GM12878 (cell line): ENCODE measurements around the gene MBTPS2. TPM values are rescaled to one million over a fixed set of nuclear protein-coding genes. Genes with fewer than 3 reads are reported as not detected.

Experiments
- ATAC-seq: fragments of 200-7000 bp; cut with Tn5 transposase; 3 replicates; pipeline ENCODE4 v1.9.1; 2020; ENCODE audit warnings: mild to moderate bottlenecking, moderate library complexity
- BruUV-seq: library from RNA; stranded (reverse); fragments of 400-500 nt; replicated peaks from 2 replicates; lab custom pipeline; 2021; lab: Mats Ljungman, UMichigan
- CTCF ChIA-PET: fragments of 300-600 bp; sonication (Branson Sonifier 250); formaldehyde crosslinking; extraction: SDS; loops from one replicate; lab custom pipeline; 2021; ENCODE audit warnings: inconsistent platforms; lab: Yijun Ruan, JAX
- POLR2A ChIA-PET: fragments of 350-600 bp; formaldehyde crosslinking; extraction: SDS; loops from one replicate; lab custom pipeline; 2021; ENCODE audit warnings: inconsistent platforms; lab: Charles Lee
- RAD21 ChIA-PET: fragments of 300-600 bp; sonication (Branson Sonifier 250); formaldehyde crosslinking; loops from one replicate; lab custom pipeline; 2023; ENCODE audit warnings: antibody characterized with exemption; ENCODE audit not compliant: unreplicated experiment; lab: Charles Lee
- SMC1A ChIA-PET: fragments of 300-600 bp; sonication (Branson Sonifier 250); formaldehyde crosslinking; loops from one replicate; lab custom pipeline; 2023; ENCODE audit not compliant: unreplicated experiment, uncharacterized antibody; lab: Charles Lee
- DNase-seq: peaks from one replicate; pipeline ENCODE4 v3.0.0-alpha.2; 2011; ENCODE audit warnings: low read depth, low spot score
- FAIRE-seq: peaks from 3 replicates; lab custom pipeline; 2011; peaks lifted over from hg19 to GRCh38; lab: Jason Lieb, UNC
- H2AFZ ChIP-seq: 2 replicates; pipeline ENCODE4 v1.6.0; 2011; ENCODE audit warnings: low read depth, low read length, control low read depth; ENCODE audit not compliant: control insufficient read depth
- H3K27ac ChIP-seq: 2 replicates; pipeline ENCODE4 v1.5.1; 2011; ENCODE audit warnings: control low read depth; ENCODE audit not compliant: control insufficient read depth, insufficient read depth
- H3K27me3 ChIP-seq, 2 experiments: replicated peaks in 1 of 2; 2 replicates each; pipeline versions ENCODE4 v1.6.0 to v1.6.1; 2011; ENCODE audit warnings: low read length in 1 of 2; ENCODE audit not compliant: control insufficient read depth in 2 of 2, insufficient read depth in 2 of 2
- H3K36me3 ChIP-seq, 2 experiments: 2 replicates each; pipeline ENCODE4 v1.5.1; 2011; ENCODE audit warnings: low read length in 1 of 2; ENCODE audit not compliant: control insufficient read depth in 2 of 2, insufficient read depth in 2 of 2
- H3K4me1 ChIP-seq: 2 replicates; pipeline ENCODE4 v1.6.1; 2011; ENCODE audit warnings: mild to moderate bottlenecking, low read length, moderate library complexity, mixed read lengths; ENCODE audit not compliant: control insufficient read depth, insufficient read depth
- H3K4me2 ChIP-seq: 2 replicates; pipeline ENCODE4 v1.6.0; 2011; ENCODE audit warnings: control low read depth; ENCODE audit not compliant: control insufficient read depth, insufficient read depth
- H3K4me3 ChIP-seq: fragments of 200-600 bp; sonication (generic); 2 replicates; pipeline ENCODE4 v1.5.1; 2016
- H3K79me2 ChIP-seq: 2 replicates; pipeline ENCODE4 v1.6.0; 2011; ENCODE audit warnings: low read length; ENCODE audit not compliant: control insufficient read depth, insufficient read depth
- H3K9ac ChIP-seq: 2 replicates; pipeline ENCODE4 v1.8.0; 2011; ENCODE audit warnings: low read length, control low read depth, mixed read lengths; ENCODE audit not compliant: control insufficient read depth, insufficient read depth
- H3K9me3 ChIP-seq: replicated peaks from 3 replicates; pipeline ENCODE4 v1.5.1; 2011; ENCODE audit warnings: mild to moderate bottlenecking, low read length; ENCODE audit not compliant: control insufficient read depth, insufficient read depth
- H4K20me1 ChIP-seq: 2 replicates; pipeline ENCODE4 v1.6.0; 2011; ENCODE audit not compliant: control insufficient read depth, insufficient read depth
- BACH1 ChIP-seq: fragments of 450-650 bp; IDR thresholded peaks from 2 replicates; pipeline ENCODE4 v1.6.1; 2017; ENCODE audit warnings: mild to moderate bottlenecking, borderline replicate concordance
- MYB ChIP-seq: fragments of 150-350 bp; IDR thresholded peaks from 2 replicates; pipeline ENCODE4 v1.6.1; 2014; ENCODE audit warnings: mild to moderate bottlenecking, low read depth, low read length, borderline replicate concordance
- PAX5 ChIP-seq: IDR thresholded peaks from 2 replicates; pipeline ENCODE4 v1.6.1; 2011; ENCODE audit warnings: low read depth, low read length, borderline replicate concordance
- STAT3 ChIP-seq: IDR thresholded peaks from 2 replicates; pipeline ENCODE4 v1.6.1; 2011; ENCODE audit warnings: low read depth, low read length, improper control_type of control experiment
- WGBS: methylation state at CpG from one replicate; pipeline ENCODE4 v1.1.6; 2016; ENCODE audit warnings: low lambda C conversion rate; ENCODE audit not compliant: insufficient replicate concordance, insufficient coverage; ENCODE audit errors: missing lambda C conversion rate; 5-methylcytosine and 5-hydroxymethylcytosine counted together
- in situ Hi-C: fragments of 300-500 bp; cut with MboI; formaldehyde crosslinking; loops from 9 replicates; pipeline ENCODE4 v1.14.3; 2018; ENCODE audit warnings: mixed read lengths
- intact Hi-C: fragments of 100-400 bp; cut with micrococcal nuclease; formaldehyde crosslinking; loops from one replicate; pipeline ENCODE4 v1.14.2; 2022; ENCODE audit not compliant: unreplicated experiment
- polyA plus RNA-seq, 11 experiments: library from polyadenylated mRNA; depleted of rRNA in 4 of 11; unstranded in 6 of 11; stranded (reverse) in 5 of 11; fragments of >200 nt; fragmentation: Nextera tagmentation in 4 of 11; fragmentation: Illumina TruSeq in 1 of 11; extraction: Ambion mirVana in 4 of 11; extraction: Trizol in 1 of 11; gene quantifications; 1 replicate in 1 of 11; 2 replicates in 10 of 11; pipeline versions ENCODE4 v1.2.1 to v1.2.3, GENCODE V29; 2011 to 2016; ENCODE audit warnings: inconsistent platforms in 2 of 11, missing spikeins in 2 of 11, low read depth in 1 of 11
- total RNA-seq, 4 experiments: library from RNA; depleted of rRNA in 3 of 4; stranded (reverse); fragments of >200 nt in 3 of 4; fragmentation: Illumina TruSeq in 1 of 4; extraction: Trizol in 1 of 4; gene quantifications; 2 replicates each; pipeline versions ENCODE4 v1.2.1 to v1.2.3, GENCODE V29; 2013 to 2021
- TF ChIP-seq, protein P1 (sequence below): IDR thresholded peaks from 2 replicates; pipeline ENCODE4 v1.6.1; 2011; ENCODE audit warnings: borderline replicate concordance, low read depth, mild to moderate bottlenecking, moderate library complexity, low read length; ENCODE audit not compliant: insufficient read depth, poor library complexity, severe bottlenecking
- TF ChIP-seq, protein P2 (sequence below): fragments of 450-650 bp; IDR thresholded peaks from 2 replicates; pipeline ENCODE4 v1.6.1; 2017; ENCODE audit warnings: mild to moderate bottlenecking, moderate library complexity
- TF ChIP-seq, protein P3 (sequence below): IDR thresholded peaks from 2 replicates; pipeline ENCODE4 v1.6.1; 2011; ENCODE audit warnings: mild to moderate bottlenecking, low read depth, low read length, moderate library complexity; ENCODE audit not compliant: insufficient replicate concordance

Gene MBTPS2
- total and polyA plus RNA-seq, 10 of the 15 experiments (the other 5 are each of a cell fraction or from before 2014, with no cell fraction given): 2.6 to 11.0 (median 8.0) TPM

DNA sequence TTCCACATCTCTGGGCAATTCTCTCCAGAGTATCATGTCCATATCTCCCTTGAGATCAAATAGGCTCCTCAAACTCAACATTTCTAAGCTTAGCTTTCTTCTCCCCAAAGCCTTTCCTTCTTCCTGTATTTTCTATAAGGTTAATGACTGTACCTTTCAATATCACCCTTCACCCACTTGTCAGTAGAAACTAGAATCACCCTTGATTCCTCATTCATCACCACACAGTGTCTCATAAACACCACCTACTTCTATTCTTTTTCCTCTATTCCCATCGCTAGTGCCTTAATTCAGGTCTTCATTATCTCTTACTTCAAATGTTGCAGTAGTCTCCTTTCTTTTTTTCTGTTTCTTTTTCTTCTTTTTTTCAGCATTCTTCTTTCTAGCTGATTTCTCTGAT lies 72.8 kb downstream of the MBTPS2 start:
- CTCF ChIA-PET: interaction anchor here (0.7 kb wide), 1 partner anchor 52 kb away, joined by 3 read pairs; no protein-coding TSS in a partner anchor

DNA sequence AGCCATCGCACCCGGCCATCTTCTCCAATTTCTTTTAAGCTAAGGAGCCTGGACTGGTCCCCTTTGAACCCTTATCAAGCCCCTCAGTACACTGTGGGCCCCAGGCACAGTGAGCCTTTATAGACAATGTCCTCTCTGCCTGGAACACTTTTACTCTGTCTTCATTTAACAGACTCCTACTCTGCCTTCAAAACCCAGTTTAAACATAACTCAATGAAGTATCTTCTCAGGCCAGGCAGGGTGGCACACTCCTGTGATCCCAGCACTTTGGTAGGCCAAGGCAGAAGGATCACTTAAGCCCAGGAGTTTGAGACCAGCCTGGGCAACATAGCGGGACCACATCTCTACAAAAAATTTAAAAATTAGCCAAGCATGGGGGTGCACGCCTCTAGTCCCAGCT lies 73.6 kb downstream of the MBTPS2 start:
- Histone ChIP-seq H4K20me1 (no peaks in the 10 kb centered on the region), H3K79me2 (no peaks in the 10 kb centered on the region), H3K4me1 (no peaks in the 10 kb centered on the region), H3K9me3 (no peaks in the 10 kb centered on the region), H3K36me3 (no peaks in the 10 kb centered on the region), H3K9ac (no peak overlapping the region), H3K27me3 (no peaks in the 10 kb centered on the region), H3K4me3 (no peak overlapping the region), H2AFZ (no peak overlapping the region), H3K4me2 (no peak overlapping the region), H3K27ac (no peak overlapping the region)
- POLR2A ChIA-PET: no interaction called here
- in situ Hi-C loops: no loop called here
- SMC1A ChIA-PET: no interaction called here
- ATAC-seq: no peak
- intact Hi-C loops: no loop called here
- RAD21 ChIA-PET: no interaction called here
- CTCF ChIA-PET: interaction anchor here (0.7 kb wide), 1 partner anchor 51 kb away, joined by 3 read pairs; no protein-coding TSS in a partner anchor
- DNase-seq: no peak
- BruUV-seq: no TSS peak
- no peak for FAIRE-seq
- WGBS: 72% methylated on average over 4 of the region's 4 CpGs
- TF ChIP-seq, protein P1, sequence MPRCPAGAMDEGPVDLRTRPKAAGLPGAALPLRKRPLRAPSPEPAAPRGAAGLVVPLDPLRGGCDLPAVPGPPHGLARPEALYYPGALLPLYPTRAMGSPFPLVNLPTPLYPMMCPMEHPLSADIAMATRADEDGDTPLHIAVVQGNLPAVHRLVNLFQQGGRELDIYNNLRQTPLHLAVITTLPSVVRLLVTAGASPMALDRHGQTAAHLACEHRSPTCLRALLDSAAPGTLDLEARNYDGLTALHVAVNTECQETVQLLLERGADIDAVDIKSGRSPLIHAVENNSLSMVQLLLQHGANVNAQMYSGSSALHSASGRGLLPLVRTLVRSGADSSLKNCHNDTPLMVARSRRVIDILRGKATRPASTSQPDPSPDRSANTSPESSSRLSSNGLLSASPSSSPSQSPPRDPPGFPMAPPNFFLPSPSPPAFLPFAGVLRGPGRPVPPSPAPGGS: no peak
- TF ChIP-seq, protein P2, sequence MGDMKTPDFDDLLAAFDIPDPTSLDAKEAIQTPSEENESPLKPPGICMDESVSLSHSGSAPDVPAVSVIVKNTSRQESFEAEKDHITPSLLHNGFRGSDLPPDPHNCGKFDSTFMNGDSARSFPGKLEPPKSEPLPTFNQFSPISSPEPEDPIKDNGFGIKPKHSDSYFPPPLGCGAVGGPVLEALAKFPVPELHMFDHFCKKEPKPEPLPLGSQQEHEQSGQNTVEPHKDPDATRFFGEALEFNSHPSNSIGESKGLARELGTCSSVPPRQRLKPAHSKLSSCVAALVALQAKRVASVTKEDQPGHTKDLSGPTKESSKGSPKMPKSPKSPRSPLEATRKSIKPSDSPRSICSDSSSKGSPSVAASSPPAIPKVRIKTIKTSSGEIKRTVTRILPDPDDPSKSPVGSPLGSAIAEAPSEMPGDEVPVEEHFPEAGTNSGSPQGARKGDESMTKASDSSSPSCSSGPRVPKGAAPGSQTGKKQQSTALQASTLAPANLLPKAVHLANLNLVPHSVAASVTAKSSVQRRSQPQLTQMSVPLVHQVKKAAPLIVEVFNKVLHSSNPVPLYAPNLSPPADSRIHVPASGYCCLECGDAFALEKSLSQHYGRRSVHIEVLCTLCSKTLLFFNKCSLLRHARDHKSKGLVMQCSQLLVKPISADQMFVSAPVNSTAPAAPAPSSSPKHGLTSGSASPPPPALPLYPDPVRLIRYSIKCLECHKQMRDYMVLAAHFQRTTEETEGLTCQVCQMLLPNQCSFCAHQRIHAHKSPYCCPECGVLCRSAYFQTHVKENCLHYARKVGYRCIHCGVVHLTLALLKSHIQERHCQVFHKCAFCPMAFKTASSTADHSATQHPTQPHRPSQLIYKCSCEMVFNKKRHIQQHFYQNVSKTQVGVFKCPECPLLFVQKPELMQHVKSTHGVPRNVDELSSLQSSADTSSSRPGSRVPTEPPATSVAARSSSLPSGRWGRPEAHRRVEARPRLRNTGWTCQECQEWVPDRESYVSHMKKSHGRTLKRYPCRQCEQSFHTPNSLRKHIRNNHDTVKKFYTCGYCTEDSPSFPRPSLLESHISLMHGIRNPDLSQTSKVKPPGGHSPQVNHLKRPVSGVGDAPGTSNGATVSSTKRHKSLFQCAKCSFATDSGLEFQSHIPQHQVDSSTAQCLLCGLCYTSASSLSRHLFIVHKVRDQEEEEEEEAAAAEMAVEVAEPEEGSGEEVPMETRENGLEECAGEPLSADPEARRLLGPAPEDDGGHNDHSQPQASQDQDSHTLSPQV: no peak
- TF ChIP-seq, protein P3, sequence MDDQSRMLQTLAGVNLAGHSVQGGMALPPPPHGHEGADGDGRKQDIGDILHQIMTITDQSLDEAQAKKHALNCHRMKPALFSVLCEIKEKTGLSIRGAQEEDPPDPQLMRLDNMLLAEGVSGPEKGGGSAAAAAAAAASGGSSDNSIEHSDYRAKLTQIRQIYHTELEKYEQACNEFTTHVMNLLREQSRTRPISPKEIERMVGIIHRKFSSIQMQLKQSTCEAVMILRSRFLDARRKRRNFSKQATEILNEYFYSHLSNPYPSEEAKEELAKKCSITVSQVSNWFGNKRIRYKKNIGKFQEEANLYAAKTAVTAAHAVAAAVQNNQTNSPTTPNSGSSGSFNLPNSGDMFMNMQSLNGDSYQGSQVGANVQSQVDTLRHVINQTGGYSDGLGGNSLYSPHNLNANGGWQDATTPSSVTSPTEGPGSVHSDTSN: no peak

More for the DNA sequence above, 72.8 kb downstream of the MBTPS2 start:
- in situ Hi-C loops: no loop called here
- Histone ChIP-seq H3K4me1 (no peaks in the 10 kb centered on the region), H4K20me1 (no peaks in the 10 kb centered on the region), H3K27me3 (no peaks in the 10 kb centered on the region), H3K9me3 (no peaks in the 10 kb centered on the region), H3K4me3 (no peak overlapping the region), H2AFZ (no peak overlapping the region), H3K36me3 (no peaks in the 10 kb centered on the region), H3K27ac (no peak overlapping the region), H3K79me2 (no peaks in the 10 kb centered on the region), H3K9ac (no peak overlapping the region), H3K4me2 (no peak overlapping the region)
- SMC1A ChIA-PET: interaction anchor here (0.8 kb wide), 1 partner anchor 27 kb away, joined by 3 read pairs; no protein-coding TSS in a partner anchor
- 43% methylated on average over 1 of the region's 1 CpG for WGBS
- FAIRE-seq: no peak
- intact Hi-C loops: no loop called here
- RAD21 ChIA-PET: no interaction called here
- no peak for DNase-seq
- POLR2A ChIA-PET: no interaction called here
- ATAC-seq: no peak
- no peak for TF ChIP-seq STAT3
- no peak for TF ChIP-seq MYB
- no peak for TF ChIP-seq PAX5
- TF ChIP-seq BACH1: no peak
- no TSS peak for BruUV-seq
